ENCODE data around the gene ASB18. TPM values are rescaled to one million over a fixed set of nuclear protein-coding genes. Genes with fewer than 3 reads are reported as not detected.

ASB18 gene
- total RNA-seq, 4 donors from 2014 or later: not detected

DNA sequence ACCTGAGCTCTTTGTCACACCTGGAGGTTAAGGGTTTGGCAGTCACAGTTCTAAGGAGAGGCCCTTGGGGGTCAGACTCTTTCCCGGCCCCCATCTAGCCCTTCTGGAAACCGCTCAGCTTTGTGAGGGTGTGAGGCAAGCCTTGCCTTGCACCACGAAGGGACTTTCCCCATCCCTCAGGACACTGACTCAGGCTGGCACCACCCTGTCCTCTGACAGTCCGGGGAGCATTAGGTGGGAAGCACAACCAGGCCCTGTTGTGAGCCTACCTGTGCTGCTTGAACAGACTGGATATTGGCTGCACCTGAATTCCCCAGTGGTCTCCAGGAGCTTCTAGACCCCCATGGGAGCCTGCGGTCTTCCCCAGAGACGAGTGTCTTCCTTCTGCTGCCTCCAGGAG lies 49.0 kb downstream of the ASB18 start:
- Histone ChIP-seq H3K36me3 (no peaks in the 10 kb centered on the region), H3K9me3 (no peaks in the 10 kb centered on the region), H3K4me3 (no peak overlapping the region), H3K27me3 (no peaks in the 10 kb centered on the region), H3K27ac (no peak overlapping the region), H3K4me1 (no peaks in the 10 kb centered on the region)
- intact Hi-C loops (cut with DNase I; ENCODE audit: low total_unique reads): no loop called here
- TF ChIP-seq POLR2A (IDR thresholded peaks at IDR 0.05): no peak
- TF ChIP-seq, protein P1, sequence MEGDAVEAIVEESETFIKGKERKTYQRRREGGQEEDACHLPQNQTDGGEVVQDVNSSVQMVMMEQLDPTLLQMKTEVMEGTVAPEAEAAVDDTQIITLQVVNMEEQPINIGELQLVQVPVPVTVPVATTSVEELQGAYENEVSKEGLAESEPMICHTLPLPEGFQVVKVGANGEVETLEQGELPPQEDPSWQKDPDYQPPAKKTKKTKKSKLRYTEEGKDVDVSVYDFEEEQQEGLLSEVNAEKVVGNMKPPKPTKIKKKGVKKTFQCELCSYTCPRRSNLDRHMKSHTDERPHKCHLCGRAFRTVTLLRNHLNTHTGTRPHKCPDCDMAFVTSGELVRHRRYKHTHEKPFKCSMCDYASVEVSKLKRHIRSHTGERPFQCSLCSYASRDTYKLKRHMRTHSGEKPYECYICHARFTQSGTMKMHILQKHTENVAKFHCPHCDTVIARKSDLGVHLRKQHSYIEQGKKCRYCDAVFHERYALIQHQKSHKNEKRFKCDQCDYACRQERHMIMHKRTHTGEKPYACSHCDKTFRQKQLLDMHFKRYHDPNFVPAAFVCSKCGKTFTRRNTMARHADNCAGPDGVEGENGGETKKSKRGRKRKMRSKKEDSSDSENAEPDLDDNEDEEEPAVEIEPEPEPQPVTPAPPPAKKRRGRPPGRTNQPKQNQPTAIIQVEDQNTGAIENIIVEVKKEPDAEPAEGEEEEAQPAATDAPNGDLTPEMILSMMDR (IDR thresholded peaks at IDR 0.05): no peak
- DNase-seq: no peak

DNA sequence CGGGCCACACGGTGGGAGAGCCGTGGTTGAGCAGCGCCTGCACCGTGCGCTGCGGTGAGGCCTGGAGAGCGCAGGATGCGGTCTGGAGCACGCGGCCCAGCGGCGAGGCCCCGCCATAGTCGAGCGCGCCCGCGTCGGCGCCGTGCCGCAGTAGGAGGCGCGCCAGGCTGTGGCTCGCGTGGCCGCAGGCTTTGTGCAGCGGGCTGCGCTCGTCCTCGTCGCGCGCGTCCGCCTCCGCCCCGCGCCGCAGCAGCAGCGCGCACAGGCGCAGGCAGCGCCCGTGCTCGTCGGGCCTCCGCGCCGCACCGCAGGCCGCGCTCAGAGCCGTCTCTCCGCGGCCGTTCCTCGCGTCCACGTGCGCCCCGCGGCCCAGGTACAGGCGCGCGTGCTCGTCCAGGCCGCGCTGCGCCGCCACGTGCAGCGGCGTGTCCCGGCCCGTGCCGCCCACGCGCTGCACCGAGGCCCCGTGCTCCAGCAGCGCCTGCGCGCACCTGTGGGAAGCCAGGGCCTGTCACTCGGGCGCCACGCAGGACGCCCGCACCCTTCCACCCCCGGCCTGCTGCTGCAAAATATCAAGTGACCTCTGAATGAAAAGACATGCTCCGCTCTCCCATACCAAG lies 49.7 kb downstream of the ASB18 start:
- TF ChIP-seq, protein P1 (IDR thresholded peaks at IDR 0.05): no peak
- TF ChIP-seq POLR2A (IDR thresholded peaks at IDR 0.05): no peak
- H3K4me3 ChIP-seq: no peak overlapping the region

DNA sequence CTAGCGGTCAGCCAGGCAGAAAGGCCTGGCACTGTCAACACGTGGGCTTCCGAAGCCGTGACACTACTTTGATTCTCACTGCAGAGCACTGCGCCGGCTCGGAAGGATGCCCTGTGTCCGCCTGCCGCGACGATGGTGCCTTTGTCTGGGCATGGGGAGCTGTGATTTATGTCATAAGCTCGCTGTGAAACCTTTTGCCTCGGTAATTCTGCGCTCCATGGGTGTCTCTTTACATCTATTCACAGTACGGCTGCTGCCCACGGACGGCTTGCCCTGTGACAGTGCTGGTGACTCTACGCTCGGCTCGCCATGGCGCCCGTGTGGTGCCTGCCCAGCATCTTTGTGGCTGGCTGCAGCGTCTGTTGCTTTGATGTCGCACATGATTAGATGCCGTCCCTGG lies 52.9 kb downstream of the ASB18 start:
- no peaks in the 10 kb centered on the region for H3K36me3 ChIP-seq
- H3K27me3 ChIP-seq: no peaks in the 10 kb centered on the region
- no peak for DNase-seq
- TF ChIP-seq, protein P1 (IDR thresholded peaks at IDR 0.05): no peak
- no peak for TF ChIP-seq POLR2A (IDR thresholded peaks at IDR 0.05)
- intact Hi-C loops (cut with DNase I; ENCODE audit: low total_unique reads): no loop called here
- H3K27ac ChIP-seq: no peak overlapping the region
- no peaks in the 10 kb centered on the region for H3K9me3 ChIP-seq
- no peaks in the 10 kb centered on the region for H3K4me1 ChIP-seq
- no peak overlapping the region for H3K4me3 ChIP-seq

More for the DNA sequence above, 49.7 kb downstream of the ASB18 start:
- Histone ChIP-seq H3K27me3 (no peaks in the 10 kb centered on the region), H3K36me3 (no peaks in the 10 kb centered on the region), H3K9me3 (no peaks in the 10 kb centered on the region), H3K27ac (no peak overlapping the region), H3K4me1 (no peaks in the 10 kb centered on the region)
- intact Hi-C loops (cut with DNase I; ENCODE audit: low total_unique reads): no loop called here
- no peak for DNase-seq

DNA sequence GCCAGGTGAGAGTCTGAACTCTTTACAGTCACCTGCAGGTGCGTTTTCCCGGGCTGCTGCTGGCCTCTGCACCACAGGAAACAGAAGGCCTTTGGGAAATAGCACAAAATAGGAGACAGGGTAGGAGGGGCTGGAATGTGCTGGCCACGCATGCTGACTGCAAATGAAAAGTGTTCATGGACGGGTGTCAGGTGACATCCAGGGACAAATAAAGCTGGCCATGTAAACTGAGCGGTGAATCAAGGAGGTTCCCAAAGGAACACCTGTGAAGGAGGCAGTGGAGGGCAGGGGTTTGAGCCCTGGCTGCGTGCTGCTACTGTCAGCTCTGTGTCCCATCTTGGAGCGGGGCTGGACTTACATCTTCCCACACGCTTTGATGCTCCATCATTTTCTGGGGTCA lies 53.7 kb downstream of the ASB18 start:
- intact Hi-C loops (cut with DNase I; ENCODE audit: low total_unique reads): no loop called here
- Histone ChIP-seq H3K9me3 (no peaks in the 10 kb centered on the region), H3K27ac (no peak overlapping the region), H3K36me3 (no peaks in the 10 kb centered on the region), H3K27me3 (no peaks in the 10 kb centered on the region), H3K4me3 (no peak overlapping the region), H3K4me1 (no peaks in the 10 kb centered on the region)
- TF ChIP-seq POLR2A (IDR thresholded peaks at IDR 0.05): no peak
- TF ChIP-seq, protein P1 (IDR thresholded peaks at IDR 0.05): no peak
- DNase-seq: no peak

DNA sequence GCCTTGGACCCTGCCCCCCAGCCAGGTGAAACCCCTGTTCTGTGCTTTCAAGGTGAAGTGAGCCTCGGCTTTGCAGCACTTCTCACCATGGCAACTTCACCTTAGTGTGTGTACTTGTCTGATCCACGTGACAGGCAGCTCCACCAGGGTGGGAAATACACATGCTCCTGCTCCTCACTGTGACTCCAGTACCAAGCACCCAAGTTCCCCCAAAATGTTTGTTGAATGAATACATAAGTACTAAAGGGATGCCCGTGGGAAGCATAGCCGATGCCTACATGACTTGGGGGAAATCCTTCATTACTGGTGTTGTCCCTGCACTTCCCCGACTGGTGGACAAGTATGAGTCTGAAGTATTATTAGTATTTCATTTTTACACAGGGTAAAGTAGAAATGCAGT lies 54.2 kb downstream of the ASB18 start:
- H3K36me3 ChIP-seq: no peaks in the 10 kb centered on the region
- intact Hi-C loops (cut with DNase I; ENCODE audit: low total_unique reads): no loop called here
- no peak for TF ChIP-seq POLR2A (IDR thresholded peaks at IDR 0.05)
- TF ChIP-seq, protein P1 (IDR thresholded peaks at IDR 0.05): no peak
- no peak for DNase-seq
- no peak overlapping the region for H3K4me3 ChIP-seq
- no peaks in the 10 kb centered on the region for H3K9me3 ChIP-seq
- no peak overlapping the region for H3K27ac ChIP-seq
- no peaks in the 10 kb centered on the region for H3K27me3 ChIP-seq
- no peaks in the 10 kb centered on the region for H3K4me1 ChIP-seq

All from uterus (tissue), 4 donors.